Smooth muscle cell (in vitro differentiated cells): ENCODE results near the gene SLC5A12. TPM values are rescaled to one million over a fixed set of nuclear protein-coding genes. Genes with fewer than 3 reads are reported as not detected.

ENCODE experiments used
- DNase-seq: peaks from one replicate; lab custom pipeline; 2025; ENCODE audit not compliant: unreplicated experiment; lab: John Stamatoyannopoulos, UW
- H2AFZ ChIP-seq: fragments of 200-600 bp; sonication (generic); 2 replicates; pipeline ENCODE4 v1.6.0; 2016; ENCODE audit warnings: antibody characterized with exemption, low read depth, mild to moderate bottlenecking
- H3F3A ChIP-seq: fragments of 200-600 bp; sonication (generic); 2 replicates; pipeline ENCODE4 v1.6.0; 2017; ENCODE audit warnings: antibody characterized with exemption, low read depth
- H3K27ac ChIP-seq: fragments of 200-600 bp; sonication (generic); 2 replicates; pipeline ENCODE4 v1.5.1; 2016; ENCODE audit warnings: low read depth, mild to moderate bottlenecking
- H3K27me3 ChIP-seq: fragments of 200-600 bp; sonication (generic); 2 replicates; pipeline ENCODE4 v1.6.1; 2016; ENCODE audit warnings: low read depth, mild to moderate bottlenecking
- H3K36me3 ChIP-seq: fragments of 200-600 bp; sonication (generic); 2 replicates; pipeline ENCODE4 v1.5.1; 2016; ENCODE audit warnings: low read depth
- H3K4me1 ChIP-seq: fragments of 200-600 bp; sonication (generic); 2 replicates; pipeline ENCODE4 v1.5.1; 2016; ENCODE audit warnings: low read depth
- H3K4me2 ChIP-seq: fragments of 200-600 bp; sonication (generic); 2 replicates; pipeline ENCODE4 v1.6.0; 2016; ENCODE audit warnings: mild to moderate bottlenecking
- H3K4me3 ChIP-seq: fragments of 200-600 bp; sonication (generic); 2 replicates; pipeline ENCODE4 v1.5.1; 2016; ENCODE audit warnings: mild to moderate bottlenecking
- H3K79me2 ChIP-seq: fragments of 200-600 bp; sonication (generic); 2 replicates; pipeline ENCODE4 v1.6.0; 2016; ENCODE audit warnings: low read depth, mild to moderate bottlenecking
- H3K9ac ChIP-seq: fragments of 200-600 bp; sonication (generic); 2 replicates; pipeline ENCODE4 v1.6.0; 2016; ENCODE audit warnings: low read depth
- H3K9me3 ChIP-seq: fragments of 200-600 bp; sonication (generic); replicated peaks from 2 replicates; pipeline ENCODE4 v1.5.1; 2016; ENCODE audit warnings: low read depth
- H4K20me1 ChIP-seq: fragments of 200-600 bp; sonication (generic); 2 replicates; pipeline ENCODE4 v1.6.0; 2016; ENCODE audit warnings: low read depth
- WGBS: methylation state at CpG from one replicate; pipeline ENCODE4 v1.1.7; 2016; ENCODE audit warnings: low lambda C conversion rate; 5-methylcytosine and 5-hydroxymethylcytosine counted together
- polyA plus RNA-seq: library from polyadenylated mRNA; unstranded; fragments of >200 nt; fragmentation: Nextera tagmentation; extraction: Ambion mirVana; gene quantifications from 2 replicates; pipeline ENCODE4 v1.2.1, GENCODE V29; 2016
- total RNA-seq: library from RNA; depleted of rRNA; stranded (reverse); fragments of >200 nt; gene quantifications from 2 replicates; pipeline ENCODE4 v1.2.3, GENCODE V29; 2014
- TF ChIP-seq, protein P1 (sequence below): fragments of 200-600 bp; sonication (generic); IDR thresholded peaks from 2 replicates; pipeline ENCODE4 v1.5.1; 2017; ENCODE audit warnings: borderline replicate concordance, mild to moderate bottlenecking, antibody characterized with exemption; ENCODE audit not compliant: insufficient read depth, poor library complexity, severe bottlenecking

Gene SLC5A12, protein sequence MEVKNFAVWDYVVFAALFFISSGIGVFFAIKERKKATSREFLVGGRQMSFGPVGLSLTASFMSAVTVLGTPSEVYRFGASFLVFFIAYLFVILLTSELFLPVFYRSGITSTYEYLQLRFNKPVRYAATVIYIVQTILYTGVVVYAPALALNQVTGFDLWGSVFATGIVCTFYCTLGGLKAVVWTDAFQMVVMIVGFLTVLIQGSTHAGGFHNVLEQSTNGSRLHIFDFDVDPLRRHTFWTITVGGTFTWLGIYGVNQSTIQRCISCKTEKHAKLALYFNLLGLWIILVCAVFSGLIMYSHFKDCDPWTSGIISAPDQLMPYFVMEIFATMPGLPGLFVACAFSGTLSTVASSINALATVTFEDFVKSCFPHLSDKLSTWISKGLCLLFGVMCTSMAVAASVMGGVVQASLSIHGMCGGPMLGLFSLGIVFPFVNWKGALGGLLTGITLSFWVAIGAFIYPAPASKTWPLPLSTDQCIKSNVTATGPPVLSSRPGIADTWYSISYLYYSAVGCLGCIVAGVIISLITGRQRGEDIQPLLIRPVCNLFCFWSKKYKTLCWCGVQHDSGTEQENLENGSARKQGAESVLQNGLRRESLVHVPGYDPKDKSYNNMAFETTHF
- total RNA-seq (8.5 and 11.7 TPM in 2 replicates), polyA plus RNA-seq (3.7 and 4.6 TPM in 2 replicates)

DNA sequence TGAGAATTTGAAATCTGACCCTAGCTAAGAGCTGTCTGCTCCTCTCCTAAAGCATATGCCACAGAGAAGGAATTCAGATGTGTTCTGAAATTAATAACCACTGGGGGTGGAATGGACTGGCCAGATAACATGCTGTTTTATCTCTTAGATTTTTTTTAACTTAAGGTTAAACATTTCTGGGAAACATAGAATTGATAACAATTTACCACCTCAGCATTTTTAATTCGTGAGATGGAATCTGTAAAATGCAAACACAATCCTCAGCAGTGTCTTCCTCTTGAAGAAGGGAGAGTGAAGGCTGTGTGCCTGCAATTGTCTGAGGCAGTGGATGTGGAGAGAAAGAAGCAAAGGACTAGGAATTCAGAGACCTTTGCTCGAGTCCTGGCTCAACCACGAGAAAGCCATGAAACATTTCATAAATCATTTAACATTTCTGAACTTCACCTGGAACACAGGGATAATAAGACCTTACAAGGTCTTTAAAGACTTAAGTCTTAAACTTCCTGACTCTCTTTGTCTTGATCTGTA, at the start of gene SLC5A12:
SLC5A12 (minus strand) TSS at position 113 of the 528 bp plus-strand sequence. CDS start 346 bp downstream, outside the sequence.
- H3K9me3 ChIP-seq: no peaks in the 10 kb centered on the region
- 64% methylated on average over 3 of the region's 3 CpGs for WGBS
- H2AFZ ChIP-seq: no peak within 1 kb of the TSS
- peak within 1 kb of the TSS; percentile 18 for H3K4me3 ChIP-seq
- H3K36me3 ChIP-seq: no peaks in the 10 kb centered on the region
- H3K27me3 ChIP-seq: no peaks in the 10 kb centered on the region
- no peak within 1 kb of the TSS for H3K9ac ChIP-seq
- no peak within 1 kb of the TSS for H3K4me2 ChIP-seq
- DNase-seq: no peak
- TF ChIP-seq, protein P1, sequence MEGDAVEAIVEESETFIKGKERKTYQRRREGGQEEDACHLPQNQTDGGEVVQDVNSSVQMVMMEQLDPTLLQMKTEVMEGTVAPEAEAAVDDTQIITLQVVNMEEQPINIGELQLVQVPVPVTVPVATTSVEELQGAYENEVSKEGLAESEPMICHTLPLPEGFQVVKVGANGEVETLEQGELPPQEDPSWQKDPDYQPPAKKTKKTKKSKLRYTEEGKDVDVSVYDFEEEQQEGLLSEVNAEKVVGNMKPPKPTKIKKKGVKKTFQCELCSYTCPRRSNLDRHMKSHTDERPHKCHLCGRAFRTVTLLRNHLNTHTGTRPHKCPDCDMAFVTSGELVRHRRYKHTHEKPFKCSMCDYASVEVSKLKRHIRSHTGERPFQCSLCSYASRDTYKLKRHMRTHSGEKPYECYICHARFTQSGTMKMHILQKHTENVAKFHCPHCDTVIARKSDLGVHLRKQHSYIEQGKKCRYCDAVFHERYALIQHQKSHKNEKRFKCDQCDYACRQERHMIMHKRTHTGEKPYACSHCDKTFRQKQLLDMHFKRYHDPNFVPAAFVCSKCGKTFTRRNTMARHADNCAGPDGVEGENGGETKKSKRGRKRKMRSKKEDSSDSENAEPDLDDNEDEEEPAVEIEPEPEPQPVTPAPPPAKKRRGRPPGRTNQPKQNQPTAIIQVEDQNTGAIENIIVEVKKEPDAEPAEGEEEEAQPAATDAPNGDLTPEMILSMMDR: no peak
- no peak within 1 kb of the TSS for H3K27ac ChIP-seq
- no peaks in the 10 kb centered on the region for H3K79me2 ChIP-seq
- no peaks in the 10 kb centered on the region for H3K4me1 ChIP-seq
- H3F3A ChIP-seq: no peaks in the 10 kb centered on the region
- H4K20me1 ChIP-seq: no peaks in the 10 kb centered on the region

DNA sequence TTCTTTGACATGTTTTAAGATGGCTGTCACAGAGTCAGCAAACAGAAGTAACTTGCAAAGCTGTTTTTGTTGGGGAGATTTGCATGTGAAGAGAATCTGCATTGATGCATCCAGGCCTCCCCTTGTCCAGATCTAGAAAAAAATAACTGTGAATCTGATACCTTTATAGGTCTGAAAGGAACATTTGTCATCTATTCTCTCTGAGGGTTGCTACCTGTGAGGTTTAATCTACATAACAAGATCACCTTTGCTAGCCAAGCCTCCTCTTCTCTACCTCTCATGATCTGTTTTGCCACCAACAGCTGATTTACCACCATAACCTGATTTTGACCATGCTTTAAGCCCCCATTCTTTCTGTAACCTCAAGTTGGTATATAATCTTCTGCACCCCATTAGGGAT, 47.2 kb upstream of the SLC5A12 start:
- peaks cover 3% of the 10 kb centered on the region for H3K36me3 ChIP-seq
- no peak overlapping the region for H3K4me3 ChIP-seq
- H4K20me1 ChIP-seq: no peaks in the 10 kb centered on the region
- TF ChIP-seq, protein P1: no peak
- H3K9ac ChIP-seq: no peak overlapping the region
- no peaks in the 10 kb centered on the region for H3K27me3 ChIP-seq
- H3K4me2 ChIP-seq: no peak overlapping the region
- no peak overlapping the region for H2AFZ ChIP-seq
- H3K9me3 ChIP-seq: no peaks in the 10 kb centered on the region
- no peak overlapping the region for H3K27ac ChIP-seq
- H3K79me2 ChIP-seq: no peaks in the 10 kb centered on the region
- no peak for DNase-seq
- no peaks in the 10 kb centered on the region for H3F3A ChIP-seq
- H3K4me1 ChIP-seq: no peaks in the 10 kb centered on the region

DNA sequence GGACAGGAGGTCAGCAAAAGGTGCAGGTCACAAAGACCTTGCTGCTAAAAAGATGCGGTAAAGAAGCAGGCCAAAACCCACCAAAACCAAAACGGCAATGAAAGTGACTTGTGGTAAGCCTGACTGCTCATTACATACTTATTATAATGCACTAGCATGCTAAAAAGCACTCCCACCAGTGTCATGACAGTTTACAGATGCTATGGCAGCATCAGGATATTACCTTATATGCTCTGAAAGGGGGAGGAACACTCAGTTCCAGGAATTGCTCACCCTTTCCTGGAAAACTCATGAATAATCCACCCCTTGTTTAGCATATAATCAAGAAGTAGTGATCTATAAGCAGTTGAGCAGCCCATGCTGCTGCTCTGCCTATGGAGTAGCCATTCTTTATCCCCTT, 45.2 kb upstream of the SLC5A12 start:
- no peaks in the 10 kb centered on the region for H3K9me3 ChIP-seq
- WGBS: 71% methylated on average over 2 of the region's 2 CpGs
- H3K27me3 ChIP-seq: no peaks in the 10 kb centered on the region
- TF ChIP-seq, protein P1: no peak
- no peak overlapping the region for H2AFZ ChIP-seq
- no peak for DNase-seq
- H4K20me1 ChIP-seq: no peaks in the 10 kb centered on the region
- no peaks in the 10 kb centered on the region for H3K4me1 ChIP-seq
- no peak overlapping the region for H3K27ac ChIP-seq
- H3K79me2 ChIP-seq: no peaks in the 10 kb centered on the region
- H3F3A ChIP-seq: no peaks in the 10 kb centered on the region
- no peak overlapping the region for H3K4me2 ChIP-seq
- H3K36me3 ChIP-seq: peaks cover 3% of the 10 kb centered on the region
- H3K9ac ChIP-seq: no peak overlapping the region
- H3K4me3 ChIP-seq: no peak overlapping the region
